Activated naive CD8-positive, alpha-beta T cell treated with anti-CD3 and anti-CD28 coated beads for 36 hours (primary cell): ENCODE data around the gene PLXND1. TPM values are rescaled to one million over a fixed set of nuclear protein-coding genes. Genes with fewer than 3 reads are reported as not detected.

ENCODE experiments used
- DNase-seq: peaks from one replicate; pipeline ENCODE4 v3.0.0; 2021
- H3K27ac Mint-ChIP-seq: one replicate; pipeline ENCODE4 v1.8.0; 2022; ENCODE audit warnings: mild to moderate bottlenecking, moderate library complexity, mixed read lengths
- H3K27me3 Mint-ChIP-seq: one replicate; pipeline ENCODE4 v1.8.0; 2022; ENCODE audit warnings: mild to moderate bottlenecking, mixed read lengths
- H3K36me3 Mint-ChIP-seq: one replicate; pipeline ENCODE4 v1.8.0; 2021; ENCODE audit warnings: mild to moderate bottlenecking, mixed read lengths
- H3K4me1 Mint-ChIP-seq: one replicate; pipeline ENCODE4 v1.8.0; 2021; ENCODE audit warnings: mixed read lengths
- H3K4me3 Mint-ChIP-seq: one replicate; pipeline ENCODE4 v1.8.0; 2022; ENCODE audit warnings: mild to moderate bottlenecking, moderate library complexity, mixed read lengths
- H3K9me3 Mint-ChIP-seq: one replicate; pipeline ENCODE4 v1.8.0; 2022; ENCODE audit warnings: mixed read lengths
- total RNA-seq, 2 experiments: library from RNA; stranded (reverse); gene quantifications; one replicate each; pipeline ENCODE4 v1.2.3, GENCODE V29; 2021

Gene PLXND1
- total RNA-seq, 2 experiments from 2014 or later: 1.5 to 1.6 TPM

- Mint-ChIP-seq H3K4me1 (no peaks in the 10 kb centered on the region), H3K4me3 (no peak overlapping the region), H3K27ac (no peak overlapping the region), H3K27me3 (no peaks in the 10 kb centered on the region), H3K9me3 (no peaks in the 10 kb centered on the region), H3K36me3 (no peaks in the 10 kb centered on the region)
- no peak for DNase-seq
These were observed 99.2 kb downstream of the PLXND1 start for GRCh38 chr3:129507181-129507831.

- H3K4me1 Mint-ChIP-seq: no peaks in the 10 kb centered on the region
- no peaks in the 10 kb centered on the region for H3K36me3 Mint-ChIP-seq
- no peaks in the 10 kb centered on the region for H3K27me3 Mint-ChIP-seq
- H3K4me3 Mint-ChIP-seq: no peak overlapping the region
- DNase-seq: no peak
- no peak overlapping the region for H3K27ac Mint-ChIP-seq
- no peaks in the 10 kb centered on the region for H3K9me3 Mint-ChIP-seq
These were observed 100.2 kb downstream of the PLXND1 start for GRCh38 chr3:129506231-129506742.

- Mint-ChIP-seq H3K9me3 (no peaks in the 10 kb centered on the region), H3K27me3 (no peaks in the 10 kb centered on the region), H3K36me3 (no peaks in the 10 kb centered on the region), H3K4me1 (no peaks in the 10 kb centered on the region), H3K4me3 (no peak overlapping the region), H3K27ac (no peak overlapping the region)
- no peak for DNase-seq
These were observed 101.1 kb downstream of the PLXND1 start for GRCh38 chr3:129505341-129505740.

Other genes starting within 250 kb of the PLXND1 start
- gene EFCAB12, start 178.0 kb downstream of the PLXND1 start, total RNA-seq: under 1 TPM; 0.24 to 0.39 TPM
- gene MBD4, start 166.7 kb downstream of the PLXND1 start, total RNA-seq: 10 to 100 TPM; 48.2 to 51.1 TPM
- 10 to 100 TPM; 14.9 to 15.6 TPM for gene IFT122, start 166.5 kb downstream of the PLXND1 start, total RNA-seq
- not detected for gene RHO, start 78.0 kb downstream of the PLXND1 start, total RNA-seq
- gene H1-8, start 63.5 kb downstream of the PLXND1 start, total RNA-seq: not detected